Endothelial cell of umbilical vein (primary cell): ENCODE measurements around the gene ZSWIM4. TPM values are rescaled to one million over a fixed set of nuclear protein-coding genes. Genes with fewer than 3 reads are reported as not detected.

ENCODE experiments used
- BruUV-seq: library from RNA; stranded (reverse); fragments of 400-500 nt; replicated peaks from 2 replicates; lab custom pipeline; 2021; lab: Mats Ljungman, UMichigan
- CTCF ChIA-PET: fragments of 300-600, 350-600 bp; sonication (Branson Sonifier 250); formaldehyde crosslinking; loops from one replicate; lab custom pipeline; 2021; ENCODE audit warnings: antibody characterized with exemption, inconsistent platforms; lab: Charles Lee
- POLR2A ChIA-PET: fragments of 300-600, 350-600 bp; sonication (Branson Sonifier 250); formaldehyde crosslinking; loops from one replicate; lab custom pipeline; 2021; ENCODE audit warnings: antibody characterized with exemption, inconsistent platforms; lab: Charles Lee
- DNase-seq: peaks from one replicate; pipeline ENCODE4 v3.0.0-alpha.2; 2011; ENCODE audit warnings: low read depth, low spot score
- FAIRE-seq: peaks from 2 replicates; lab custom pipeline; 2011; peaks lifted over from hg19 to GRCh38; lab: Jason Lieb, UNC
- H2AFZ ChIP-seq: 2 replicates; pipeline ENCODE4 v1.6.0; 2012; ENCODE audit warnings: low read depth, low read length, control low read depth, inconsistent platforms
- H3K27ac ChIP-seq: 2 replicates; pipeline ENCODE4 v1.5.1; 2011; ENCODE audit warnings: low read depth, mild to moderate bottlenecking, control low read depth, low read length, moderate library complexity; ENCODE audit not compliant: insufficient read depth
- H3K27me3 ChIP-seq, 2 experiments: 2 replicates each; pipeline versions ENCODE4 v1.6.0 to v1.6.1; 2011; ENCODE audit warnings: low read length in 2 of 2, mixed read lengths in 1 of 2; ENCODE audit not compliant: control insufficient read depth in 2 of 2, insufficient read depth in 2 of 2
- H3K36me3 ChIP-seq, 2 experiments: 2 replicates in 1 of 2; 3 replicates in 1 of 2; pipeline ENCODE4 v1.5.1; 2011; ENCODE audit warnings: low read length in 2 of 2, mild to moderate bottlenecking in 1 of 2, moderate library complexity in 1 of 2; ENCODE audit not compliant: control insufficient read depth in 2 of 2, insufficient read depth in 2 of 2; ENCODE audit errors: extremely low read depth in 1 of 2
- H3K4me1 ChIP-seq: 3 replicates; pipeline ENCODE4 v1.5.1; 2011; ENCODE audit warnings: mild to moderate bottlenecking, low read length; ENCODE audit not compliant: control insufficient read depth, insufficient read depth; ENCODE audit errors: extremely low read depth
- H3K4me2 ChIP-seq: 2 replicates; pipeline ENCODE4 v1.6.1; 2011; ENCODE audit warnings: low read length, control low read depth, mixed read lengths; ENCODE audit not compliant: insufficient read depth
- H3K4me3 ChIP-seq, 3 experiments: fragments of 200-600 bp in 1 of 3; sonication (generic), shearing (Covaris generic) in 1 of 3; replicated peaks in 1 of 3; 2 replicates each; pipeline ENCODE4 v1.5.1; 2011 to 2016; ENCODE audit warnings: control low read depth in 3 of 3, low read length in 3 of 3, mild to moderate bottlenecking in 2 of 3, inconsistent platforms in 1 of 3, low read depth in 1 of 3, moderate library complexity in 1 of 3; ENCODE audit not compliant: insufficient read depth in 1 of 3
- H3K79me2 ChIP-seq: 2 replicates; pipeline ENCODE4 v1.6.0; 2012; ENCODE audit warnings: low read length, inconsistent platforms; ENCODE audit not compliant: control insufficient read depth, insufficient read depth
- H3K9ac ChIP-seq: replicated peaks from 2 replicates; pipeline ENCODE3; 2011; ENCODE audit warnings: low read length, control low read depth; ENCODE audit not compliant: insufficient read depth; ENCODE audit errors: extremely low read depth
- H3K9me1 ChIP-seq: replicated peaks from 3 replicates; pipeline ENCODE4 v1.6.0; 2011; ENCODE audit warnings: mild to moderate bottlenecking, low read length; ENCODE audit not compliant: control insufficient read depth, insufficient read depth; ENCODE audit errors: extremely low read depth
- H3K9me3 ChIP-seq: replicated peaks from 2 replicates; pipeline ENCODE4 v1.5.1; 2012; ENCODE audit warnings: low read length, inconsistent platforms; ENCODE audit not compliant: control insufficient read depth, insufficient read depth
- H4K20me1 ChIP-seq: replicated peaks from 2 replicates; pipeline ENCODE3; 2011; ENCODE audit warnings: mild to moderate bottlenecking, low read length; ENCODE audit not compliant: control insufficient read depth, insufficient read depth; ENCODE audit errors: extremely low read depth
- EZH2 ChIP-seq: IDR thresholded peaks from 2 replicates; pipeline ENCODE4 v1.6.1; 2012; ENCODE audit warnings: borderline replicate concordance, low read depth, mild to moderate bottlenecking, moderate library complexity, low read length, inconsistent platforms; ENCODE audit not compliant: severe bottlenecking
- FOS ChIP-seq: IDR thresholded peaks from 2 replicates; pipeline ENCODE4 v1.6.1; 2011; ENCODE audit warnings: mild to moderate bottlenecking, low read length, moderate library complexity, borderline replicate concordance; ENCODE audit not compliant: insufficient read depth
- GATA2 ChIP-seq: IDR thresholded peaks from 2 replicates; pipeline ENCODE4 v1.7.0; 2011; ENCODE audit warnings: low read depth, mild to moderate bottlenecking, moderate library complexity, mixed read lengths, low read length; ENCODE audit not compliant: insufficient read length, insufficient read depth
- JUN ChIP-seq: IDR thresholded peaks from 2 replicates; pipeline ENCODE4 v1.6.1; 2011; ENCODE audit warnings: borderline replicate concordance, low read depth; ENCODE audit not compliant: insufficient read length, insufficient read depth
- MYC ChIP-seq: IDR thresholded peaks from one replicate; pipeline ENCODE4 v1.6.1; 2011; ENCODE audit warnings: mild to moderate bottlenecking, low read depth, low read length
- POLR2A ChIP-seq: IDR thresholded peaks from 2 replicates; pipeline ENCODE4 v1.6.1; 2012; ENCODE audit warnings: low read depth, mild to moderate bottlenecking, control low read depth, low read length
- POLR2AphosphoS5 ChIP-seq: IDR thresholded peaks from 2 replicates; pipeline ENCODE4 v1.6.1; 2012; ENCODE audit warnings: low read depth, mild to moderate bottlenecking, control low read depth, low read length, moderate library complexity; ENCODE audit not compliant: insufficient read depth
- dilution Hi-C: fragments of 300-500 bp; cut with MboI; formaldehyde crosslinking; loops from one replicate; pipeline ENCODE4 v1.15.0; 2019; ENCODE audit warnings: low sequenced_read_pairs; ENCODE audit not compliant: extremely low pct_ligation_motif_present
- intact Hi-C: fragments of 100-400 bp; cut with micrococcal nuclease; formaldehyde crosslinking; loops from one replicate; pipeline ENCODE4 v1.10.0; 2022
- polyA plus RNA-seq, 4 experiments: library from polyadenylated mRNA; depleted of rRNA in 3 of 4; stranded (reverse) in 3 of 4; unstranded in 1 of 4; fragments of >200 nt; gene quantifications; 2 replicates each; pipeline versions ENCODE4 v1.2.1 to v1.2.3, GENCODE V29; 2011 to 2012; ENCODE audit warnings: missing spikeins in 1 of 4
- total RNA-seq: library from RNA; stranded (reverse); gene quantifications from 2 replicates; pipeline ENCODE4 v1.2.3, GENCODE V29; 2021
- TF ChIP-seq, protein P1 (sequence below), 2 donors: IDR thresholded peaks; 1 replicate in 1 of 2; 2 replicates in 1 of 2; pipeline ENCODE4 v1.5.1; 2011; ENCODE audit warnings: low read length in 2 of 2, mild to moderate bottlenecking in 2 of 2, moderate library complexity in 2 of 2, control low read depth in 1 of 2, inconsistent platforms in 1 of 2, low read depth in 1 of 2; ENCODE audit not compliant: insufficient read depth in 1 of 2; ENCODE audit errors: extremely low read depth in 1 of 2
- TF ChIP-seq, protein P2 (sequence below): IDR thresholded peaks from 2 replicates; pipeline ENCODE4 v1.6.1; 2011; ENCODE audit not compliant: insufficient read depth, insufficient read length

The ZSWIM4 gene
- total and polyA plus RNA-seq, 2 donors (not counting 3 experiments of a cell fraction or from before 2014, with no cell fraction given), result 12.7 to 26.6 TPM

DNA sequence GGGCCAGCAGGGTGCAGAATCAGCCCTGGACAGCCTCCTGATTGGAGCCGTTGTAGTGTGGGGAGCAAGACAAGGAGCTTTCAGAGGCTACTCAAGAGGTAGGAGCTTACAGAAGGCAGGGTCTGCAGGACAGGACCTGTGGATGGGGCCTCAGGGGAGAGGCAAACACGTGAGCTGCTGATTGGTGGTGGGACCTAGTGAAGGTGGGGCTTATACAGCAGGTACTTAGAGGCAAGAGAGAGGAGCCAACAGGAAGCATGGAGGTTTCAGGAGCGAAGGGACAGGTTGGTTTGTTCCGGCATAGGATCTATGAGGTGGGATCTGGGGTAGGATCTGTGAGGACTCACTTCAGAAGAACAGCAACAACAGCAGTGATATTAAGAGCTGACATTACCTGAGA lies 32.4 kb downstream of the ZSWIM4 start:
- Histone ChIP-seq H3K4me1 (no peaks in the 10 kb centered on the region), H3K9ac (no peak overlapping the region), H3K27ac (no peak overlapping the region), H2AFZ (no peak overlapping the region), H3K27me3 (no peaks in the 10 kb centered on the region), H3K36me3 (peaks cover 0 to 35% of the 10 kb centered on the region in 2 experiments), H3K4me3 (no peak overlapping the region), H3K9me3 (no peaks in the 10 kb centered on the region), H4K20me1 (no peaks in the 10 kb centered on the region), H3K9me1 (no peaks in the 10 kb centered on the region), H3K4me2 (no peak overlapping the region), H3K79me2 (no peaks in the 10 kb centered on the region)
- ChIA-PET POLR2A (interaction anchor here (1.6 kb wide), 1 partner anchor 34 kb away, joined by 3 read pairs; no protein-coding TSS in a partner anchor), CTCF (interaction anchor here (0.7 to 1.4 kb wide), 3 partner anchors 29 to 37 kb away, joined by 3 to 15 read pairs (median 3); no protein-coding TSS in a partner anchor)
- no TSS peak for BruUV-seq
- dilution Hi-C loops (no loop called here), intact Hi-C loops (loop anchor here (1.0 kb wide), 1 partner anchor 41 kb away; no protein-coding TSS in a partner anchor)
- DNase-seq (no peak), FAIRE-seq (no peak)
- TF ChIP-seq, protein P1, sequence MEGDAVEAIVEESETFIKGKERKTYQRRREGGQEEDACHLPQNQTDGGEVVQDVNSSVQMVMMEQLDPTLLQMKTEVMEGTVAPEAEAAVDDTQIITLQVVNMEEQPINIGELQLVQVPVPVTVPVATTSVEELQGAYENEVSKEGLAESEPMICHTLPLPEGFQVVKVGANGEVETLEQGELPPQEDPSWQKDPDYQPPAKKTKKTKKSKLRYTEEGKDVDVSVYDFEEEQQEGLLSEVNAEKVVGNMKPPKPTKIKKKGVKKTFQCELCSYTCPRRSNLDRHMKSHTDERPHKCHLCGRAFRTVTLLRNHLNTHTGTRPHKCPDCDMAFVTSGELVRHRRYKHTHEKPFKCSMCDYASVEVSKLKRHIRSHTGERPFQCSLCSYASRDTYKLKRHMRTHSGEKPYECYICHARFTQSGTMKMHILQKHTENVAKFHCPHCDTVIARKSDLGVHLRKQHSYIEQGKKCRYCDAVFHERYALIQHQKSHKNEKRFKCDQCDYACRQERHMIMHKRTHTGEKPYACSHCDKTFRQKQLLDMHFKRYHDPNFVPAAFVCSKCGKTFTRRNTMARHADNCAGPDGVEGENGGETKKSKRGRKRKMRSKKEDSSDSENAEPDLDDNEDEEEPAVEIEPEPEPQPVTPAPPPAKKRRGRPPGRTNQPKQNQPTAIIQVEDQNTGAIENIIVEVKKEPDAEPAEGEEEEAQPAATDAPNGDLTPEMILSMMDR (IDR thresholded peaks at IDR 0.05; ENCODE audit: extremely low read depth in 1 of 2, insufficient read depth in 1 of 2, low read depth in 1 of 2, low read length in 2 of 2), result no peak
- TF ChIP-seq EZH2 (no peak), JUN (no peak), POLR2AphosphoS5 (no peak), FOS (no peak), POLR2A (no peak), MYC (no peak), GATA2 (no peak)
- TF ChIP-seq, protein P2, sequence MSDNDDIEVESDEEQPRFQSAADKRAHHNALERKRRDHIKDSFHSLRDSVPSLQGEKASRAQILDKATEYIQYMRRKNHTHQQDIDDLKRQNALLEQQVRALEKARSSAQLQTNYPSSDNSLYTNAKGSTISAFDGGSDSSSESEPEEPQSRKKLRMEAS, result no peak
